Esophagus muscularis mucosa (tissue), 3 donors: ENCODE measurements around the gene CCDC85A.

Experiments
- CTCF ChIP-seq, 3 experiments: fragments of 200-600 bp in 2 of 3; fragments of 450-650 bp in 1 of 3; sonication (generic) in 2 of 3; IDR thresholded peaks; one replicate each; pipeline ENCODE4 v1.5.1; 2017 to 2019; ENCODE audit warnings: antibody characterized with exemption in 3 of 3, mild to moderate bottlenecking in 2 of 3, moderate library complexity in 1 of 3
- POLR2A ChIP-seq: fragments of 450-650 bp; IDR thresholded peaks from one replicate; pipeline ENCODE4 v1.6.1; 2017; ENCODE audit warnings: antibody characterized with exemption, moderate library complexity, mild to moderate bottlenecking, low read depth
- POLR2AphosphoS5 ChIP-seq, 2 donors: sonication (generic); formaldehyde crosslinking; IDR thresholded peaks; one replicate each; pipeline ENCODE4 v1.6.1; 2017; ENCODE audit warnings: antibody characterized with exemption in 2 of 2

- TF ChIP-seq POLR2AphosphoS5 (IDR thresholded peaks at IDR 0.05): no peak
- TF ChIP-seq CTCF (IDR thresholded peaks at IDR 0.05): no peak
- no peak for TF ChIP-seq POLR2A
Measured at GRCh38 chr2:56379066-56379465, 195.3 kb downstream of the CCDC85A start.
